Measurements from ENCODE around the gene RNU2-1.
A peak's percentile ranks its signal among the peaks of the same experiment; 100 is the strongest.
"Not testable (repeated sequence)": the region's sequence is repeated elsewhere in the genome, so short reads cannot be mapped to it uniquely, and the experiment has no call there.

Gene RNU2-1

DNA sequence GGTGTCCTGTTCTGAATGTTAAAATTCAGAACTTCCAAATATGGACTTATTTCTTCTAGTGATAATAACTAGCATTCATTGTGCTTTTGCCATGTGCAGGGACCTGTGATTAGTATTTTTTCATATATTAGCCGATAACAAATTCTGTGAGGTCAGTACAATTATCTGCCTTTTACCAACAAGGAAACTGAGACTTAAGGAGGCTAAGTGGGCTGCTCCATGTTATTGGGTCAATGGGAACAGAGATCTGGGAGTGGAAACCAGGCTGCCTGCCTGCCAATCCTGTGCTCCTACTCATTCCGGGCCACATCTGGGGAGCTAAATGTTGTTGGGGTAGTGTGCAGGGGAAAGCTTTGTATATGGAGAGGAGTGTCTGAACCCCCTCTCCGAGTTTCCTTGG lies 18.4 kb downstream of the RNU2-1 start:
- no peak for DNase-seq

DNA sequence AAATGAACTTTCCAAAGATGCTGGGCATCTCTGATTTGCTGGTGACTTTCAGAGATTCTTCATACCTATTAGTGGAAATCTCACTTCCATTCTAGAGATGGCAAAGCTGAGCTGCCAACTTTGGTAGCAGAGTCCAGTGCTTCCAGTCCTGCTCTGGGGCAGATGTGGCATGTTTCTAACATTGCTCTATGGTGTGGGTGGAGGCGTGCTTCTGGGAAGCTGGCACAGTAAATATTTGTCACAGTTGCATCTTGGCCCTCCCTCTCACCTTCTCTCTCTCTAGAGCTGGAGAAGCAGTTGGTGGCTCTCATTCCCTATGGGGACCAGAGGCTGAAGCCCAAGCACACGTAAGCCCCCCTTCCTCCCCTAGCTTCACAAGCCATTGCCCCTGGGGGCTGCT lies 20.2 kb downstream of the RNU2-1 start:
- no peak for DNase-seq

DNA sequence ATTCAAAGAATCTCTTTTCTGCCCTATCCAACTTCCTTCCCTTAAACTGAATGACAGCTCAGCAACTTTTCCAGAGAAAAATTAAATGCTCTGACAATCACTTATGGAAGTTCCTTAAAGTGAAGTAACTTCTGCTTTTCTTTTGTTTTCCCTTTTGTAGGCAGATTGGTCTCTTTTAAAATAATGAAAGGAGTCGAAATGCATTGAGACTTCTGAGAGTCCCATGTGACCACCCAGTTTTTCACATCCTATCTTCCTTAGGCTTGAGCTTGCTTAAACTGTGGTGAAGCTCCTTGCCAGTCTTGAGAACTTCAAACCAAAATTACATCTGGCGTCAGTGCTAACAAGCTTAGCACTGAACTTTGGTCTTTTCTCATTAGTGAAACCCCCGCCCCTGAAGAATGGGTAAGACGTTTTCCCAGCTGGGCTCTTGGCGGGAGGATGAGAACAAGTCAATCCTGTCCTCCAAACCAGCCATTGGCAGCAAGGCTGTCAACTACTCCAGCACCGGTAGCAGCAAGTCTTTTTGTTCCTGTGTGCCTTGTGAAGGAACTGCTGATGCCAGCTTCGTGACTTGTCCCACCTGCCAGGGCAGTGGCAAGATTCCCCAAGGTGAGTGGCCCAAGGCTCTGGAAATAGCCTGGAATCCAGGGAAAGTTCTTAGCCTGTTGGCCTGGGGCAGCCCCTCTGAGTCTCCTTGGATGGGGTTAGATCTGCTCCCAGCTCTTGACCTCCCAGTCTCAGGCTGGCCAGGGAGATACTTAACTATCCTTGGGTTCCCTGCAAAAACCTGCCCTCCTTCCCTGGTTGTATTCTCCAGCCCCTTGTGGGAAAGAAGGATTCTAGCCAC lies 20.9 kb downstream of the RNU2-1 start:
- DNase-seq = no peak

DNA sequence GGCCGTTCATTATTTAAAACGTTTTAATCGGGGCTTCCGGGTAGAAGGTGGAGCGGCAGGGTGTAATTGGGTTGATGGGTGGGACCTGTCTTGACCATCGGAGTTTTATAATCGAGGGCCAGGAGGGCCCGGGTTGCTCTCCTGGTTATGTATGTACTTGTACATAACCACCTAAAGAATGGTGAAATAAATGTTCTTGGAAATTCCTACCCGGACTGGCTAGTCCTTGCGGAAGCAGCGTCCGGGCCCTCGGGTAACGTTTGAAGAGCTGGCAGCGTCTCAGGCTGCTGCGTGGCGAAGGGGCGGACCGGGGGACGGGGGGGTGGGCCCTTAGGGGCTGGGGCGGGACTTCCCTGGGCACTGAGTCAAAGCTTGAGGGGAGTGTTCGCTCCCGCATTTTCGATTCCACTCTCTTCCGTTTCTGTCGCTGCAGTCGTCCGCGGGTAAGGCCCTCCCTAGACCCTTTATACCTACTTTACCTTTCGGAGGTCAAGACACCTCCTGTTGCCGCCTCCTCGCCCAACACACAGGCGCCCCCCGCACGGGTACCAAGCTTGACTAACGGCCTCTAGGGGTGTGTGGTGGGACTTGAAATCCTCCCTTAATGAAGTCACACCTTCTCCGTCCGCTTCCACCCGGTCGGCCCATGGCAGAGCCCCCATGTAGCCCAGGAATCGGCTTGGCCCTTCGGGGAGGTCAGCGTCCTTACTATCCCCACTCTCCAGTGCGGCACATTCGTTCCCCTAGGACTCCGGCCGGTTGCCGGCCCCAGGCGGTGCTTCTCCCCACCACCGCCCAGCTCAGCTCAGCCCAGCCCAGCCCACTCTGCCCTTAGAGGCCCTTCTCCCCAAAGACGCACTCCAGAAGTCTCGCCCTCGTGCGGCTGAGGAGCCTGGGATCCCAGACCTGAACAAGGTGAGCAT lies 22.0 kb downstream of the RNU2-1 start, which contains the start of gene TMEM106A:
TMEM106A (plus strand) TSS at position 396 of the 923 bp plus-strand sequence. CDS start 1,167 bp downstream, outside the sequence.
- DNase-seq = peak; percentile 53

DNA sequence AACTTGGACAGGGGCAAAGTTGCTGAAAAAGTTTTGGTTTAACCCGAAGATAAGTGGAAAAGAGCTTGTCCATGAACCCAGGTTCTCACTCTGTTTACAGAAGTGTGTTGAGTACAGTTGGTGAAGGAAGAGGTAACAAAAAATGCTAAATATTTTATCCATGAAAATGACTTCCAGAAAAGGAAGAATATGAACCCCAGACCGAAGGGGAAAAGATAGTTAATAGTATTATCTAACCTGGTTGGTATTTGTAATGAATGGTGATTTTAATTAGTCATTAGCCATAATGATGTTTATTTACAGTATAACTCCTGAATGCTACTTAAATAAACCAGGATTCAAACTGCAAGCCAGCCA lies 22.7 kb downstream of the RNU2-1 start:
- DNase-seq = no peak

DNA sequence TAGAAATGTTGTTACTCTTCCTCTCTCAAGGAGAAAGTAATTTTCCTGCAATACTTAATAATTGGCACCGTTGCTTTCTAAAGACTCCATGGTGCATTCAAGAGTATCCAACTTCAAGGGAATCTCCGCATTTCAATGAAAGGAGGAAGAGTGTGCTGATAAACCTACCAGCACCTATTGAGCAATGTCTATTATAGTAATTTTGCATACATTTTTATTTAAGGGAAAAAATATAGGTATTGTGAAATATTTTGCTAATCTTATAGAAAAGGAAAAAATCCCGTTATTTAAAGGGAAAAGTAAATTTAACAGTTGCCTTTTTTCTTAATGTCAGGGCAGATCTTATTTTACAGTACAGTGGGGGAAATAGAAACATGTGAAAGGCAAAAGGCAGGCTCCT lies 23.2 kb downstream of the RNU2-1 start:
- no peak for DNase-seq

DNA sequence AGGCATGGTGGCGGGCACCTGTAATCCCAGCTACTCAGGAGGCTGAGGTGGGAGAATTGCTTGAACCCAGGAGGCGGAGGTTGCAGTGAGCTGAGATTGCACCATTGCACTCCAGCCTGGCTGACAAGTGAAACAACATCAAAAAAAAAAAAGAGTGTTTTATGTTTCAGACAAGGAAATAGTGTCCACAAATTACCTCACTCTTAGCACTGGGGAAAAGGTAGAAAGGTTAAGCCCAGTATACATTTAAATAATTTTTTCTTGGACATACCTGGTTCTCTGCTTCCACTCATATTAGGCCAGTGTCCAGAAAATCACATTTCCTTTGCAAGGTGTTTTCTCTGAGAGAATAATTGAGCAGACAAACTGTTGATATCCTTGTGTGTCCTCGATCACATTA lies 30.8 kb downstream of the RNU2-1 start:
- DNase-seq = not testable (repeated sequence)

DNA sequence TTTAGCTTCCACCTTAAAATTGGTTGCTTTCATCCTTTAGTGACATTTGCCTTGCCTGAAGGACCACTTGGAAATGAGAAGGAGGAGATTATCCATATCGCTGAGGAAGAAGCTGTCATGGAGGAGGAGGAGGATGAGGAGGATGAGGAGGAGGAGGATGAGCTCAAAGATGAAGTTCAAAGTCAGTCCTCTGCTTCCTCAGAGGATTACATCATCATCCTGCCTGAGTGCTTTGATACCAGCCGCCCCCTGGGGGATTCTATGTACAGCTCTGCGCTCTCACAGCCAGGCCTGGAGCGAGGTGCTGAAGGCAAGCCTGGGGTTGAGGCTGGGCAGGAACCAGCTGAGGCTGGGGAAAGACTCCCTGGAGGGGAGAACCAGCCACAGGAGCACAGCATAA lies 33.6 kb downstream of the RNU2-1 start:
- DNase-seq = no peak

DNA sequence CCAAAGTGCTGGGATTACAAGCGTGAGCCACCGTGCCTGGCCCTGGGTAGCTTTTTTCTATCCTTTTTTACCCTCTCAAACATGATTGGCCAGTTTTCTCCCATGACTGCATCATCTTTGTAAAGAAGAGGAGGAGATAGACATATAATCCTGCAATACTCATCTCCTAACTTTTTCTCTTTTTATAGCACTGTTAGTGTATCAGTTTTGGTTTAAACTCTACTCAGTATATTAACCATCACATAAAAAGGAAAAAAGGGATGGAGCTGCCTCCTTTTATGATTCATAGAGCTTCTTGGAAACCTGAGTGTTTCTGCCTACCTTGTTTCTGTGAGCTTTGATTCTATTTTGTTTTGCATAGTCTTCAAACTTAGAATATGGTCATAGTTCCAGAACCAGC lies 34.1 kb downstream of the RNU2-1 start:
- no peak for DNase-seq

DNA sequence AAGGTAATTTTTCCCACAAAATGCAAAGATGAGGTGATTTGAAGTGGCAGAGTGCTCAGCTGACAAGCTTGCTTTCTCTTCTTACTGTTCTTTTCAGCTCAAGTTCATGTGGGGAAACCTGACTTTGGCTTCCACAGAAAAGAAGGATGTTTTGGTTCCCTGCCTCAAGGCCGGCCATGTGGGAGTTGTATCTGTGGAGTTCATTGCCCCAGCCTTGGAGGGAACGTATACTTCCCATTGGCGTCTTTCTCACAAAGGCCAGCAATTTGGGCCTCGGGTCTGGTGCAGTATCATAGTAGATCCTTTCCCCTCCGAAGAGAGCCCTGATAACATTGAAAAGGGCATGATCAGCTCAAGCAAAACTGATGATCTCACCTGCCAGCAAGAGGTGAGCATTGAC lies 40.5 kb downstream of the RNU2-1 start:
- DNase-seq = no peak

DNA sequence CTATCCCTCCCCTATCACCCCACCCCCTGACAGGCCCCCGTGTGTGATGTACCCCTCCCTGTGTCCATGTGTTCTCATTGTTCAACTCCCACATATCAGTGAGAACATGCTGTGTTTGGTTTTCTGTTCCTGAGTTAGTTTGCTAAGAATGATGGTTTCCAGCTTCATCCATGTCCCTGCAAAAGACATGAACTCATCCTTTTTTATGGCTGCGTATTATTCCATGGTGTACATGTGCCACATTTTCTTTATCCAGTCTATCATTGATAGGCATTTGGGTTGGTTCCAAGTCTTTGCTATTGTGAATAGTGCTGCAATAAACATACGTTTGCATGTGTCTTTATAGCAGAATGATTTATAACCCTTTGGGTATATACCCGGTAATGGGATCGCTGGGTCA lies 47.1 kb downstream of the RNU2-1 start:
- not testable (repeated sequence) for DNase-seq

DNA sequence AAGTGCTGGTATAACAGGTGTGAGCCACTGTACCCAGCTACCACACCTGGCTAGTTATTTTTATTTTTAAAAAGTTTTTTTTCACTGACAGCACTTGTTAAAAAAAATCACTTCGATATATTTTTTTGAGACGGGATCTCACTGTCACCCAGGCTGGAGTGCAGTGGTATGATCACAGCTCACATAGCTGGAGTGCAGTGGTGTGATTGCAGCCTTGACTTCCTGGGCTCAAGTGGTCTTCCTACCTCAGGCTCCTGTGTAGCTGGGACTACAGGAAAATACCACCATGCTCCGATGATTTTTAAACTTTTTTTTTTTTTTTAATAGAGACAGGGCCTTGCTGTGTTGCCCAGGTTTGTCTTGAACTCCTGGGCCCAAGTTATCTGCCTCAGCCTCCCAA lies 49.9 kb downstream of the RNU2-1 start:
- no peak for DNase-seq
